ENCODE results near the gene CCNK.

CCNK gene

DNA sequence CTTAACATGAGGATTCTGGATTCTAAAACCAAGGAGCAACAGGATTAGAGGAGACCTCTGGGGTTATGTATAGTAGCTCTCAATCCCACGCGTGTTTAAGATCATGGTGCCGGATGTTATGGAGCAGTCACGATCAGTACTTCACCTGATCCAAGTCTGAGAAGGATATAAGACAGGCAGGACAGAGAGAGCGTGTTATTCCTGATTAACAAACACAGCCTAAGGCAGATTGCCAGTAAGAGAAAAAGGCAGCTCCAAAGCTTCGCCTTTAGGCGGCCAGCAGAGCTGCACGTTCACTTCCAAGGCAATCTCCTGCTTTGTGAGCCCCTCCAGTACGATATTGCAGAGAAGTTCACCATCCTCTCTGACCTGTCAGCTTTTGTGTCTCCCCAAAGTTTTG is 6.0 kb upstream of the CCNK start:
- no peak overlapping the region for H3K27ac Mint-ChIP-seq
- peaks cover 18% of the 10 kb centered on the region for H3K4me1 Mint-ChIP-seq (ENCODE audit: low read depth)
- H3K27me3 Mint-ChIP-seq (ENCODE audit: low read depth), result no peaks in the 10 kb centered on the region
- H3K4me3 Mint-ChIP-seq, result no peak overlapping the region
- no peaks in the 10 kb centered on the region for H3K9me3 Mint-ChIP-seq
- H3K36me3 Mint-ChIP-seq (ENCODE audit: low read depth), result peaks cover 4% of the 10 kb centered on the region
- no peak for DNase-seq (ENCODE audit: low spot score)

GRCh38 chr14:99475660-99476059 is 5.5 kb upstream of the CCNK start:
- Mint-ChIP-seq H3K4me3 (no peak overlapping the region), H3K27ac (no peak overlapping the region), H3K4me1 (ENCODE audit: low read depth) (peaks cover 18% of the 10 kb centered on the region), H3K9me3 (no peaks in the 10 kb centered on the region), H3K27me3 (ENCODE audit: low read depth) (no peaks in the 10 kb centered on the region), H3K36me3 (ENCODE audit: low read depth) (peaks cover 4% of the 10 kb centered on the region)
- no peak for DNase-seq (ENCODE audit: low spot score)

DNA sequence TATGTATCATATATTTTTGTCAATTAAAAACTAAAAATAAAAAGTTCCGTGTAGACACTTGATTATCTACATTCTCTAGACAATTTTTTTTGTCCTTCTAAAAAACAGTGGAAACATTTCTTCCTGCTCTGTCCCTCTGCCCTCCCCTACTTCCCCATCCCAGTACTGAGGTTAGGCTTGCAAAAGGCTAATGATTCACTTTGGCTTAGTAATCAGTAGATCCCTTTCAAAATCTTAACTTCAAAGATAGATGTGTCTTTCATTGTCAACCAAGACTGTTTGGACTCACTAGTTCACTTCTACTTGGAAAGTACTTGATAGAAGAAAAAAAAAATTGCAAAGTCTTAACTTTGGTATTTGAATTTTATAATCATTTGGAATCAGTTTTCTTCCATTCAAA is 4.3 kb upstream of the CCNK start:
- Mint-ChIP-seq H3K36me3 (ENCODE audit: low read depth) (peaks cover 4% of the 10 kb centered on the region), H3K27me3 (ENCODE audit: low read depth) (no peaks in the 10 kb centered on the region), H3K4me3 (no peak overlapping the region), H3K27ac (no peak overlapping the region), H3K9me3 (no peaks in the 10 kb centered on the region), H3K4me1 (ENCODE audit: low read depth) (peaks cover 18% of the 10 kb centered on the region)
- no peak for DNase-seq (ENCODE audit: low spot score)

DNA sequence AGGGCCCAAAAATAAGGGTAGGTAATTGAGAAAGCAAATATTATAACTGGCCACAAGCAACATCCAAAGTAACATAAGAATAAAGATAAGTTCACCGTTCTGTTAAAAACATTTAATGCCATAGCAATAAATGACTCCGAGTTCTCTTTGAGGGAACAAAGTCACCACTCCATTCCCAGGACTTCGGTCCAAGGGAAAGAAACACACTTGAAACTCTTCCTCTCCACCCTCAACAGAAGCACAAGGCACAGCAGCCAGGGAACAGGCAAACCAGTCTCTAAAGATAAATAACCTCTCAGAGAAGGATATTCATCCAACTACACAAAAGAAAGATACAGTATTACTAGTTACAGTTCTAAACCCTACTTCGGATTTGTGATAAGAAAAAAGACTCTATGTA is 3.1 kb upstream of the CCNK start:
- Mint-ChIP-seq H3K36me3 (ENCODE audit: low read depth) (peaks cover 4% of the 10 kb centered on the region), H3K9me3 (no peaks in the 10 kb centered on the region), H3K27ac (no peak overlapping the region), H3K4me3 (no peak overlapping the region), H3K27me3 (ENCODE audit: low read depth) (no peaks in the 10 kb centered on the region), H3K4me1 (ENCODE audit: low read depth) (peaks cover 28% of the 10 kb centered on the region)
- no peak for DNase-seq (ENCODE audit: low spot score)

- Mint-ChIP-seq H3K4me1 (ENCODE audit: low read depth) (peaks cover 32% of the 10 kb centered on the region), H3K27me3 (ENCODE audit: low read depth) (no peaks in the 10 kb centered on the region), H3K36me3 (ENCODE audit: low read depth) (peaks cover 4% of the 10 kb centered on the region)
These were observed 1.9 kb upstream of the CCNK start for GRCh38 chr14:99479160-99479905.

GRCh38 chr14:99479906-99480869 is 1.0 kb upstream of the CCNK start, which contains the start of gene SETD3:
Gene SETD3 (minus strand): TSS chr14:99480859. CDS start chr14:99465805, 15,054 bp downstream.
- peak; percentile 46 for DNase-seq (ENCODE audit: low spot score)
- peak within 1 kb of the TSS; percentile 98 for H3K4me3 Mint-ChIP-seq
- no peaks in the 10 kb centered on the region for H3K27me3 Mint-ChIP-seq (ENCODE audit: low read depth)

More at GRCh38 chr14:99479160-99479905, 1.9 kb upstream of the CCNK start:
- H3K27ac Mint-ChIP-seq, result peak overlapping the region; percentile 27
- no peak for DNase-seq (ENCODE audit: low spot score)
- H3K4me3 Mint-ChIP-seq, result peak overlapping the region; percentile 96
- no peaks in the 10 kb centered on the region for H3K9me3 Mint-ChIP-seq

GRCh38 chr14:99481745-99482099 is 513 bp downstream of the CCNK start:
- Mint-ChIP-seq H3K4me1 (ENCODE audit: low read depth) (peaks cover 35% of the 10 kb centered on the region), H3K27ac (peak overlapping the region; percentile 97), H3K9me3 (no peaks in the 10 kb centered on the region), H3K4me3 (peak overlapping the region; percentile 98), H3K36me3 (ENCODE audit: low read depth) (peaks cover 4% of the 10 kb centered on the region), H3K27me3 (ENCODE audit: low read depth) (no peaks in the 10 kb centered on the region)
- no peak for DNase-seq (ENCODE audit: low spot score)

More at GRCh38 chr14:99479906-99480869, 1.0 kb upstream of the CCNK start, which contains the start of gene SETD3:
- H3K4me1 Mint-ChIP-seq (ENCODE audit: low read depth), result peaks cover 33% of the 10 kb centered on the region
- peaks cover 4% of the 10 kb centered on the region for H3K36me3 Mint-ChIP-seq (ENCODE audit: low read depth)
- peak within 1 kb of the TSS; percentile 97 for H3K27ac Mint-ChIP-seq
- no peaks in the 10 kb centered on the region for H3K9me3 Mint-ChIP-seq

- DNase-seq (ENCODE audit: low spot score), result no peak
- no peak overlapping the region for H3K4me3 Mint-ChIP-seq
- peaks cover 22% of the 10 kb centered on the region for H3K4me1 Mint-ChIP-seq (ENCODE audit: low read depth)
- no peaks in the 10 kb centered on the region for H3K36me3 Mint-ChIP-seq (ENCODE audit: low read depth)
- no peak overlapping the region for H3K27ac Mint-ChIP-seq
- no peaks in the 10 kb centered on the region for H3K27me3 Mint-ChIP-seq (ENCODE audit: low read depth)
- H3K9me3 Mint-ChIP-seq, result no peaks in the 10 kb centered on the region
These were observed 2.9 kb downstream of the CCNK start for GRCh38 chr14:99484106-99484505.

DNA sequence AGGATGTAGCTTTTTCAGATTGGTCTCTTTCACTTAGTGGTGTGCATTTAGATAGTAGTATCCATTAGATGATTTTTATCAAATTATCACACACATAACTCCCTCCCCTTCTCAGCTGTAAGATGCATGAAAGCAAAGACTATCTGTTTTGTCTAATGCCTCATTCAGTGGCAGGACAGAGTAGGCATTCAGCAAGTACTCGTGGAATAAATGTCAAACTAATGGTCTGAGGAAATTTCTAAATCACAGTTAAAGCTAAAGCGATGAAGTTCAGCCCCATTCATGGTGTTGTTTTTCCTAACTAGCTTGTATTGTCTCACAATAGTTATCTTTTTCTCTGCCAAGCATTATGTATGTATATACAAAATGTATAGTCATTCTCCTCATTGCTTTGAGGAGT is 16.1 kb downstream of the CCNK start:
- no peak overlapping the region for H3K4me3 Mint-ChIP-seq
- H3K27ac Mint-ChIP-seq, result no peak overlapping the region
- peaks cover 60% of the 10 kb centered on the region for H3K36me3 Mint-ChIP-seq (ENCODE audit: low read depth)
- H3K27me3 Mint-ChIP-seq (ENCODE audit: low read depth), result no peaks in the 10 kb centered on the region
- no peaks in the 10 kb centered on the region for H3K9me3 Mint-ChIP-seq
- no peak for DNase-seq (ENCODE audit: low spot score)
- H3K4me1 Mint-ChIP-seq (ENCODE audit: low read depth), result no peaks in the 10 kb centered on the region

DNA sequence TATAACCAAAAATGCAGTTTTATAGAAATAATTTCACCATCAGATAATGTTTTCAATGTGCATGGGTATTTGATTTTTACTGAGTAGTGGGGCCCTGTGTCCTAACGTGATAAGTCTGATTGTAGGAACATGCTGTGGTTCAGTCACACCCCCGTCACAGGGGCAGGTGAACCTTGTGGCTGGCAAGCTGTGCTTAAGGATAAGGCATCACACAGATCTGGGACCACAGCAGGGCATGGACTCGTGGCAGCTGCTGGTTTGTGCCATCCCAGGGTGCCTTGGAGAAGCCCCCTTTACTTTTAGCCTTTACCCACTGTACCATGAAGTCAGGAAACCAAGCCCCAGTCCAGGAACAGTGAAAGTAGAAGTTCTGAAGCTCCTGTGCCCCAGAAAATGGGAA is 16.7 kb downstream of the CCNK start:
- no peaks in the 10 kb centered on the region for H3K9me3 Mint-ChIP-seq
- no peak for DNase-seq (ENCODE audit: low spot score)
- peaks cover 63% of the 10 kb centered on the region for H3K36me3 Mint-ChIP-seq (ENCODE audit: low read depth)
- no peak overlapping the region for H3K27ac Mint-ChIP-seq
- H3K4me1 Mint-ChIP-seq (ENCODE audit: low read depth), result no peaks in the 10 kb centered on the region
- no peaks in the 10 kb centered on the region for H3K27me3 Mint-ChIP-seq (ENCODE audit: low read depth)
- no peak overlapping the region for H3K4me3 Mint-ChIP-seq

DNA sequence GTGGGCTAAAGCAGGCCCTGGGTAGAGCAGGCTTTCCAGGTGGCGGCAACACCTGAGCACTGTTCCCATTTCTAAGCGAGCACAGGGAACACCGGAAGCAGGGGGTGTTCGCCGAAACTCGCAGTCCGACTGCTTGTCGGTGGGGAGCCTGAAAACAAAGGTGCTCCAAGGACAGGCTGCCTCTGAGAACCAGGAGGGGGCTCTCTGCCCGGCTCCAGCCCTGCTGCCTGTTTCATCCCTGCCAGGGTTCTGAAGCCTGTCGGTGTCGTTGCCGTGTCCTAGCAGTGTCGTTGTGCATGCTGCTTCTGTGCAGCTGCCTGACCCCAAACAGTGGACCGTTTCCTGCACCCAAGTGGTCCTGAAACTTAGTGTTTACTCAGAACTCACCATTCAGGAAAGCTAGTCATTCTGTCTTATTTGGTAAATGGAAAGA is 21.8 kb downstream of the CCNK start:
- H3K9me3 Mint-ChIP-seq, result no peaks in the 10 kb centered on the region
- peaks cover 64% of the 10 kb centered on the region for H3K36me3 Mint-ChIP-seq (ENCODE audit: low read depth)
- no peak for DNase-seq (ENCODE audit: low spot score)
- no peak overlapping the region for H3K27ac Mint-ChIP-seq
- no peak overlapping the region for H3K4me3 Mint-ChIP-seq
- no peaks in the 10 kb centered on the region for H3K27me3 Mint-ChIP-seq (ENCODE audit: low read depth)
- H3K4me1 Mint-ChIP-seq (ENCODE audit: low read depth), result no peaks in the 10 kb centered on the region

DNA sequence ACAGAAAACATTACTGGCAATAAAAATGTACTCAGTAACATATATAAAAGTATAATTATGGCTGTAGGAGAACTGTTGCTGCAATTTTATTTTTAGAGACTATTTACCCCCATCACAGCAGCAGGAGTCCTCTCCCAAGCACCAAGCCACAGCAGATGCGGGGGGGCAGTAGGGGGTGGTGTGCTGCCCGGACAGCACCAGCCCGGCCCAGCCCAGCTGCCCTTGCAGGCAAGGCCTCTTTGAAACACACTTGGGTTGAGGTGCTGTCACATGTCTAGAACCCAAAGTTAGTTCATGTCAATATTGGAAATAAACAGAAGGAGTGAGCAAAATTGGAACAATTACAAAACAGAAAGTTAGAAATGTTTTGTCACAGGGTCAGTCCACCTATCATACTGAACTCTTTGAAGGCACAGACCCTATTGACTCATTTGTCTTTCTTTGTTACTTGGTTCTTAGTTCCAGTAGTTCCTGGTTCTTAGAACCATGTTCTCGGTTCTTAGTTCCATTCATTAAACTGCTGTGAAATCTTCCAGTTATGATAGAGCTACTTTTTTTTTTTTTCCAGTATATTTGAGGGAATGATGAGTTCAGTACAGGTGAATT is 22.7 kb downstream of the CCNK start:
- Mint-ChIP-seq H3K9me3 (no peaks in the 10 kb centered on the region), H3K27ac (no peak overlapping the region), H3K36me3 (ENCODE audit: low read depth) (peaks cover 67% of the 10 kb centered on the region), H3K4me1 (ENCODE audit: low read depth) (no peaks in the 10 kb centered on the region), H3K27me3 (ENCODE audit: low read depth) (no peaks in the 10 kb centered on the region), H3K4me3 (no peak overlapping the region)
- no peak for DNase-seq (ENCODE audit: low spot score)

DNA sequence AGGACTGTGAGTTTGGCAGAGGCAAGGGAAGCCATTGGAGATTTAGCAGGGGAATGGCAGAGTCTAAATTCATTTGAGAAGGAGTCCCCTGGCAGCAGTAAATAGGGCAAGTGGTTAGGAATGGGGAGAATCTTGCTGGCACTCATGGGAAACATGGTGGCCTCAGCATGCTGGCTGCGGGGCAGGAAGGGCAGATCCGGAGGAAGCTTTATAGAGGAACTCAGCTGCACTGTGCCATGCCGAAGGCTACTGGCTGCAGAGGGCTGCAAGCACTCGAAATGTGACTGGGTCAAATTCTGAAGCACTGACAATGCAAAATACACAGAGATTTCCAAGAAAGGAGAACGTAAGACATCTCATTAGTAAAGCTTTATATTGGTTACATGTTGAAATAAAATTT is 23.9 kb downstream of the CCNK start:
- H3K27ac Mint-ChIP-seq, result no peak overlapping the region
- no peak overlapping the region for H3K4me3 Mint-ChIP-seq
- peaks cover 68% of the 10 kb centered on the region for H3K36me3 Mint-ChIP-seq (ENCODE audit: low read depth)

DNA sequence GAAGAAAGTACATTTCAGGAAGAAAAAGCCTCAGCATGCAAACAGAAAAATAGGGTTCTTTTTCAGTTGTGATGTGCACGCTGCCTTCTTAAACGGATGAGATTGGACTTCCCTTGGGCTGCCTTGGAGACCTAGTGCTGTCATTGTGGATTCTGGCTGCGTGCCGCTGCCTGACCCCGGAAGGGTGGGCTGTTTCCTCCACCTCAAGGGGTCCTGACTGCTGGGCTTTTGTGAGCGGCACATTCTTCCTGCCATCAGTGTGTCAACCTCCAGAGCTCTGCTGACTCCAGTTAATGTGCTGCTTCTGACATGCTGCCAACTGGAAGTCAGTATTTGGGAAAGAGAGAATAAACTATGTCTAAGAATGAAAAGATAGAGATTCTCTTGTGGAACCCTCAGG is 25.1 kb downstream of the CCNK start:
- Mint-ChIP-seq H3K36me3 (ENCODE audit: low read depth) (peaks cover 59% of the 10 kb centered on the region), H3K4me3 (no peak overlapping the region), H3K27ac (no peak overlapping the region), H3K4me1 (ENCODE audit: low read depth) (no peaks in the 10 kb centered on the region), H3K27me3 (ENCODE audit: low read depth) (no peaks in the 10 kb centered on the region), H3K9me3 (no peaks in the 10 kb centered on the region)
- DNase-seq (ENCODE audit: low spot score), result no peak

More for the DNA sequence above, 23.9 kb downstream of the CCNK start:
- DNase-seq (ENCODE audit: low spot score), result no peak
- Mint-ChIP-seq H3K27me3 (ENCODE audit: low read depth) (no peaks in the 10 kb centered on the region), H3K9me3 (no peaks in the 10 kb centered on the region), H3K4me1 (ENCODE audit: low read depth) (no peaks in the 10 kb centered on the region)
